Measurements from ENCODE around the gene THPO. TPM values are rescaled to one million over a fixed set of nuclear protein-coding genes. Genes with fewer than 3 reads are reported as not detected.
"Not testable (repeated sequence)": the region's sequence is repeated elsewhere in the genome, so short reads cannot be mapped to it uniquely, and the experiment has no call there.

Gene THPO
- total RNA-seq, 1 donor from 2014 or later, result not detected

DNA sequence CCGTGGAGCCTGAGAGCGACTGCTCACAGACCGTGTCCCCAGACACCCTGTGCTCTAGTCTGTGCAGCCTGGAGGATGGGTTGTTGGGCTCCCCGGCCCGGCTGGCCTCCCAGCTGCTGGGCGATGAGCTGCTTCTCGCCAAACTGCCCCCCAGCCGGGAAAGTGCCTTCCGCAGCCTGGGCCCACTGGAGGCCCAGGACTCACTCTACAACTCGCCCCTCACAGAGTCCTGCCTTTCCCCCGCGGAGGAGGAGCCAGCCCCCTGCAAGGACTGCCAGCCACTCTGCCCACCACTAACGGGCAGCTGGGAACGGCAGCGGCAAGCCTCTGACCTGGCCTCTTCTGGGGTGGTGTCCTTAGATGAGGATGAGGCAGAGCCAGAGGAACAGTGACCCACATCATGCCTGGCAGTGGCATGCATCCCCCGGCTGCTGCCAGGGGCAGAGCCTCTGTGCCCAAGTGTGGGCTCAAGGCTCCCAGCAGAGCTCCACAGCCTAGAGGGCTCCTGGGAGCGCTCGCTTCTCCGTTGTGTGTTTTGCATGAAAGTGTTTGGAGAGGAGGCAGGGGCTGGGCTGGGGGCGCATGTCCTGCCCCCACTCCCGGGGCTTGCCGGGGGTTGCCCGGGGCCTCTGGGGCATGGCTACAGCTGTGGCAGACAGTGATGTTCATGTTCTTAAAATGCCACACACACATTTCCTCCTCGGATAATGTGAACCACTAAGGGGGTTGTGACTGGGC, 33.3 kb downstream of the THPO start:
- no peak for DNase-seq (ENCODE audit: low read depth)
- TF ChIP-seq, protein P1, sequence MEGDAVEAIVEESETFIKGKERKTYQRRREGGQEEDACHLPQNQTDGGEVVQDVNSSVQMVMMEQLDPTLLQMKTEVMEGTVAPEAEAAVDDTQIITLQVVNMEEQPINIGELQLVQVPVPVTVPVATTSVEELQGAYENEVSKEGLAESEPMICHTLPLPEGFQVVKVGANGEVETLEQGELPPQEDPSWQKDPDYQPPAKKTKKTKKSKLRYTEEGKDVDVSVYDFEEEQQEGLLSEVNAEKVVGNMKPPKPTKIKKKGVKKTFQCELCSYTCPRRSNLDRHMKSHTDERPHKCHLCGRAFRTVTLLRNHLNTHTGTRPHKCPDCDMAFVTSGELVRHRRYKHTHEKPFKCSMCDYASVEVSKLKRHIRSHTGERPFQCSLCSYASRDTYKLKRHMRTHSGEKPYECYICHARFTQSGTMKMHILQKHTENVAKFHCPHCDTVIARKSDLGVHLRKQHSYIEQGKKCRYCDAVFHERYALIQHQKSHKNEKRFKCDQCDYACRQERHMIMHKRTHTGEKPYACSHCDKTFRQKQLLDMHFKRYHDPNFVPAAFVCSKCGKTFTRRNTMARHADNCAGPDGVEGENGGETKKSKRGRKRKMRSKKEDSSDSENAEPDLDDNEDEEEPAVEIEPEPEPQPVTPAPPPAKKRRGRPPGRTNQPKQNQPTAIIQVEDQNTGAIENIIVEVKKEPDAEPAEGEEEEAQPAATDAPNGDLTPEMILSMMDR (conservative IDR thresholded peaks at IDR 0.05; ENCODE audit: low read depth, low read length), result no peak
- H3K4me3 ChIP-seq (ENCODE audit: low read depth, low read length), result no peak overlapping the region

DNA sequence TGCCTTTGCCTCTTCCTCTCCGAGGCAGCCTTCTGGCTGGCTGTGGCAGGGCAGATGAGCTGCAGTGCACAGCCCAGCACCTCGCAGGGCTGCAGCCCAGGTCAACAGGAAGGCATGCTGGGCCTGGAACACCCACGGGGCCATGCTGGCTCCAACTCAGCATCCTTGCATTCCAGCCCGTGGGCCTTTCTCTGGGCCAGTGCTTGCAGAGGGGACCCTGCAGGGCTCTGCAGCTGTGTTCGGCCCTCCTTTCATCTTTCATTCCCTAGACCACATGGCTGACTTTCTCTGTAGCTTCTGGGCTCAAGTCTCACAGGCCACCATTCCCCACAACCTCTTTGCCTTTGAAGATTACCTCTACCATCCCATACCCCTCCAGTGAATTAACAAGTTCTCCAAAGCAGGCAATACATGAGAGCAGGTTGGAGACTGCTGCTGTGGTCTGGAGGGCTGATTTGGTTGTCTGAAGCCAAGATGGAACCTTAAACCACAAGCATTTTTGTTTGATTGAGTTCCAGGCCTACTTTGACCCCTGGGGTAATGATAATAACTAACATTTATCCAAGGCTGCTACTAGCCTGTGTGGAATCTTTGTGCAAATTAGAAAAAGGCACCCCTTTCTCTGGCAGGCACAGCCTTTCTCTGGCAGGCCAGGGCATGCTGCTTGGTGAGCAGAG, 34.7 kb downstream of the THPO start:
- DNase-seq (ENCODE audit: low read depth), result no peak
- no peak overlapping the region for H3K4me3 ChIP-seq (ENCODE audit: low read depth, low read length)
- TF ChIP-seq, protein P1 (conservative IDR thresholded peaks at IDR 0.05; ENCODE audit: low read depth, low read length), result no peak

DNA sequence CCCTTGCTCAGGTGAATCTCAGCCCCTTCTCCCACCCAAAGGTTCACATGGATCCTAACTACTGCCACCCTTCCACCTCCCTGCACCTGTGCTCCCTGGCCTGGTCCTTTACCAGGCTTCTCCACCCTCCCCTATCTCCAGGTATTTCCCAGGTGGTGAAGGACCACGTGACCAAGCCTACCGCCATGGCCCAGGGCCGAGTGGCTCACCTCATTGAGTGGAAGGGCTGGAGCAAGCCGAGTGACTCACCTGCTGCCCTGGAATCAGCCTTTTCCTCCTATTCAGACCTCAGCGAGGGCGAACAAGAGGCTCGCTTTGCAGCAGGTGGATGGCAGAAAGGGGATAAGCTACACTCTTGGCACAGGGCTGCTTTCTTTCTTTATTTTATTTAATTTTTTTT, 36.1 kb downstream of the THPO start:
- DNase-seq (ENCODE audit: low read depth), result no peak
- TF ChIP-seq, protein P1 (conservative IDR thresholded peaks at IDR 0.05; ENCODE audit: low read depth, low read length), result no peak
- no peak overlapping the region for H3K4me3 ChIP-seq (ENCODE audit: low read depth, low read length)

DNA sequence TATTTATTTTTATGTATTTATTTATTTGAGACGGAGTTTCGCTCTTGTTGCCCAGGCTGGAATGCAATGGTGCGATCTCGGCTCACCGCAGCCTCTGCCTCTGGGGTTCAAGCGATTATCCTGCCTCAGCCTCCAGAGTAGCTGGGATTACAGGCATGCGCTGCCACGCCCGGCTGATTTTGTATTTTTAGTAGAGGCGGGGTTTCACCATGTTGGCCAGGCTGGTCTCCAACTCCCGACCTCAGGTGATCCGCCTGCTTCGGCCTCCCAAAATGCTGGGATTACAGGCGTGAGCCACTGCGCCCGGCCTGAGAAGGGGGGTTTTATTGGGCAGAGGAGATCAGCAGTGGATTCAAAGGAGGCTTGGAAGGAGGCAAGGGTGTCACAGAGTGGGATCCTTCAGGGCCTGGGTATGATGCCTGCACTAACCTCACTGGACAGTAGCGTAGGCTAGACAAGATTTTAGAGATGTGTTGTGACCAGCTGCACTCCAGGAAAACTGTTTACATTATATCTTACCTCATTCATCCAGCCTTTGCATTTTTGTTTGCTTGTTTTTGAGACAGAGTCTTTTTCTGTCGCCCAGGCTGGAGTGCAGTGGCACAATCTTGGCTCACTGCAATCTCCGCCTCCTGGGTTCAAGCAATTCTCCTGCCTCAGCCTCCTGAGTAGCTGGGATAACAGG, 38.4 kb downstream of the THPO start:
- not testable (repeated sequence) for H3K4me3 ChIP-seq (ENCODE audit: low read depth, low read length); DNase-seq (ENCODE audit: low read depth)

DNA sequence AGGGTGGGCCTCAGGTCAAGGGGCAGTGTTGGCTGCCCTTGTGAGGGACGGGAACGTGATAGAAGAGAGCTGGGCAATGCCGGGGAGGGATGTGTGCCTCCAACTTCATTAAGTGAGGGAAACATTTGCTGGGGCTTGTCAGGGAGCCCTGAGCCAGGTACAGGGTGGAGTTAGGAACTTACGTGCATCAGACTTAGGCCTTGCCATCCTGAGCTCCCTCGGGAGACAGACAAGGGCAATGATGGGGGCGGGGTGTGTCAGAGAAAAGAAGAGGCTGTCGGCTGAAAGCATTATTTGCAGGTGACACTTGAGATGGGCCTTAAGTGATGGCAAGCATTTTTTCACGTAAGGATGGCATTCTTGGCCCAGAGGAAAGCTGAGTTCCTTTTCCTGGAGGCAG, 39.0 kb downstream of the THPO start:
- TF ChIP-seq, protein P1 (conservative IDR thresholded peaks at IDR 0.05; ENCODE audit: low read depth, low read length), result no peak
- no peak overlapping the region for H3K4me3 ChIP-seq (ENCODE audit: low read depth, low read length)
- no peak for DNase-seq (ENCODE audit: low read depth)

DNA sequence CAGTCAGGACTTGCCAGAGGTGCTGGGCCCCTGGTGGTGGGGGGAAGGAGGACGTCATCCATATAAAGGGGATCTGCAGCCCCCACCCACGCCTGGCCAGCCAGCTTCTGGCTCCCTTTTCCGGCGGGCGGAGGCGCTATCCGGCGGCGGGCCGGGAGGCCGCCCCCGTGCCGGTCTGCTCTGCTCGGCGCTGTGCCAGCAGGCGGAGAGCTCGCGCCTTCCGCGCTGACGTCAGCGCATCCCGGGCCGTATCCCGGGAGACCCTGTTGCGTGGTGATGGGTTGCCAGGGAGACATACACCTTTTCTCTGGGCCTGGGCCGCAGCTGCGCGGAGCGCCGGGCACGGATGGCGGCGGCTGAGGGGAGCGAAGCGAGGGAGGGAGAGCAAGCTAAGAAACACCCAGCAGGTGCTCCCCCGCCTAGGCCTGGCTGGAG, 39.5 kb downstream of the THPO start:
- no peak overlapping the region for H3K4me3 ChIP-seq (ENCODE audit: low read depth, low read length)
- TF ChIP-seq, protein P1 (conservative IDR thresholded peaks at IDR 0.05; ENCODE audit: low read depth, low read length), result no peak
- no peak for DNase-seq (ENCODE audit: low read depth)

DNA sequence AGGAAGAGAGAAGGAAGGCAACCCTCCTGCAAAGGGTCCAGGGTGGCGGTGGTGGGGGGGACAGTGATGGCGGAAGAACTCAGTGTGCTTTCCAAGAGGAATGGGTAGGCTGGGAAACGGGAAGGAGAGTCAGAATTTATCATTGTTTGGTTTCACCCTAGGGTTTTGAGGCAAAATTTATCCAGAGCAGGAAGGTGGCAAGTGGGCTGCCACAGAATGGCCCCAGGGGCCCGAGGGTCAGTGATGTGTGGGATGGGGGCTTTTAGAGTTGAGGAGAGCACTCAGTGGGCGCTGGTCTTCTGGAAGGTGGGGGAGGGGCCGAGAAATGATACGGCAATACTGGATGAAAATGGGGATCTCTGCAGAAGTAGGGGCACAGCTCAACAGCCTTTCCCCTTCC, 40.0 kb downstream of the THPO start:
- TF ChIP-seq, protein P1 (conservative IDR thresholded peaks at IDR 0.05; ENCODE audit: low read depth, low read length), result no peak
- no peak overlapping the region for H3K4me3 ChIP-seq (ENCODE audit: low read depth, low read length)
- no peak for DNase-seq (ENCODE audit: low read depth)

Measured in epithelial cell of proximal tubule (primary cell).